Activated naive CD8-positive, alpha-beta T cell treated with anti-CD3 and anti-CD28 coated beads, Interleukin-2, amount 50 U/mL, for 16 hours (primary cell): ENCODE results near the gene DPF1.

Source experiments
- DNase-seq: peaks from one replicate; pipeline ENCODE4 v3.0.0-alpha.2; 2020; ENCODE audit warnings: low read depth, low spot score

DPF1 gene

GRCh38 chr19:38163419-38164290 is 60.4 kb downstream of the DPF1 start:
- DNase-seq = no peak

GRCh38 chr19:38162632-38163031 is 61.4 kb downstream of the DPF1 start:
- no peak for DNase-seq

GRCh38 chr19:38162094-38162493 is 61.9 kb downstream of the DPF1 start:
- DNase-seq = no peak
